Inflammatory macrophage (primary cell): ENCODE results near the gene POP7.
"Not testable (repeated sequence)": the region's sequence is repeated elsewhere in the genome, so short reads cannot be mapped to it uniquely, and the experiment has no call there.

Experiments
- DNase-seq, 2 donors: peaks; one replicate each; pipeline ENCODE4 v3.0.0-alpha.2; 2020 to 2022

The POP7 gene

DNA sequence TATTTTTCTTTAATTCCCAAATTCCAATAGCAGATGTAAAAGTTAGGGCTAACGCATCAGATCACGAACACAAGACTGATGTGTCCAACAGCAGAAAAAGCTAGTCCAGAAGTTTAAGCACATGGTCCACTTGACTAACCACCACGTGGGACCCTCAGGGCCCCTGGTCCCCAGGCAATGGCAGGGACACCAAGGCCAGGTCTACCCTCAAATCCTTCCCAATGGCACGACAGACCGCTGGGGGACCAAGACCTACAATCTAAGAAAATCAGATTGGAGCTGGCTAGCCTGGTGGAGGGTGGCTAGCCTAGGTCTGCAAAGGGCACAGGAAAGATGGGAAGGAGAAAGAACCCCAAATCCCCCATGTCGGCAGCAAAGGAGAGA, 13.4 kb upstream of the POP7 start:
- DNase-seq, result no peak

DNA sequence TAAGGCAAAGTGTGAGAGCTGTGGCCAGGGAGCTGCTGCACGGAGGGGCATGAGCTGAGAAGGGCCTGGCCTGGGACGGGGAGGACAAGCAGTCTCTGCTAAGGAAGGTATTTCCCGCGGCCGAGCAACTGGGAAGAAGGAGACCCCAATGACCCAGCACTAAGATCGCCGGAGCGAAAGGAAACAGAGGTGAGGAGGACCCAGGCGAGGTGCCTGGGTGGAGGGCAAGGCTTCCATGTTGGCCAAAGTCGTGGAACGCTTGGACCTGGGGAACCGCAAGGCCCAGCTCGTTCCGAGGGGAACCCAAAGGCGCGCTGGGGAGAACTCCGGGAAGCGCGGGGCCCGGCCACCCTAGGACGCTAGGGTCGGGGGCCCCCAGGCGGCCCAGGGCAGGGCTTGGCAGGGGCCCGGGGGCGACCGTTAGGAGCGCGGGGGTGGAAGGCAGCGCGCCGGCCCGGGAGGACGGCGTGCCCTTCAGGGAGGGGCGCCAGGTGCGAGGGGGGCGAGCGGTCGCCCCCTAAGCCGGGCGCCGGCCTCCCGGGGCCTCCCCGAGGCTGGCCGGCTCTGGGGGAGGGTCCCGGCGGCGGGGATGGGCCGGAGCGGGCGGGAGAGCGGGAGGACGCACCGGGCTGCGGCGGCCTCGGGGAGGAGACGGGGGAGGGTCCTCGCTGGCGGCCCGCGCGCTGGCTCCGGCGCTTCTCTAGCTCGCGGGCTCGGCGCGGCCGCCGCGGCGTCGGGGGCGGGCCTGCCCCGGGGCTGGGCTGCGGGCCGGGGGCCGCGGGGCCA, 12.4 kb upstream of the POP7 start:
- no peak for DNase-seq

DNA sequence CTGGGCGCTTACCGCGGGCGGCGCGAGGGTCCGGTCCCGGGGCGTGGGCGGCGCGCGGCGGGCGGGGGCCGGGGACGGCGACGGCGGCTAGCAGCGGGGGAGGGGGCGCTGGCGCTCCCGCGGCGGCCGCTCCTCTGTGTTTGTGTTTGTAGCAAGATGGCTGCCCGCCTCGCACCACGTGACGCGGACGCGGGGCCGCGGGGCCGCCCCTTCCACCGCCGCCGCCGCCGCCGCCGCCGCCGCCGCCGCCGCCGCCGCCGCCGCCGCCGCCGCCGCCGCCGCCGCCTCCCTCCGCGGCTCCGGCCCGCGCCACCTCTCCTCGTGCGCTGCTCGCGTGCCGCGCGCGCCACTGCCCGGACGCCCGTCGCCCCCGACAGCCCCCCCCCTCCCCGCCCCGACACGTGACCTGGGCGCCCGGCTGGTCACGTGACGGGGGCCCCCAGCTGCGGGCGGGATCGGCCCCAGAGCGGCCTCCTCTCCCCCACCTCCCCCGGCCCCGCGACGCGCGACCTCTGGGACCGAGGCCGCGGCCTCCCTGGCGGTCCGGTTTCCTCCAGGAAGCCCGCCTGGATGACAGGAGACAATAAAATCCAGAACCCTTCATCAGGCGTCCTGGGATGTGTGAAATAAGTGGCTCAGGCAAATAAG, 11.7 kb upstream of the POP7 start, which contains the start of gene GIGYF1:
GIGYF1 (minus strand) TSS at position 153 of the 648 bp plus-strand sequence. CDS start 6,012 bp downstream, outside the sequence.
- peak; percentile 42 to 71 for DNase-seq

DNA sequence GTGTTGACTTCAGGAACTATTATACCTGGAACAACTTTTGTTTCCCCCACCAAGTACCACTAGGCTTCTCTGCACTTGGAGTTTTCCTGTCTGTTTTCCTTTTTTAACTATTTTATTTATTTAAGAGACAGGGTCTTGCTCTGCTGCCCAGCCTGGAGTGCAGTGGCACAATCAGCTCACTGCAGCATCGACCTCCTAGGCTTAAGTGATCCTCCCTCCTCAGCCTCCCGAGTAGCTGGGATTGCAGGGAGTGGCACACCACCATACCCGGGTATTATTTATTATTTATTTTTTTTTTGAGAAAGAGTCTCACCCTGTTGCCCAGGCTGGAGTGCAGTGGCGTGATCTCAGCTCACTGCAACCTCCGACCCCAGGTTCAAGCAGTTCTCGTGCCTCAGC, 9.8 kb upstream of the POP7 start:
- no peak for DNase-seq

DNA sequence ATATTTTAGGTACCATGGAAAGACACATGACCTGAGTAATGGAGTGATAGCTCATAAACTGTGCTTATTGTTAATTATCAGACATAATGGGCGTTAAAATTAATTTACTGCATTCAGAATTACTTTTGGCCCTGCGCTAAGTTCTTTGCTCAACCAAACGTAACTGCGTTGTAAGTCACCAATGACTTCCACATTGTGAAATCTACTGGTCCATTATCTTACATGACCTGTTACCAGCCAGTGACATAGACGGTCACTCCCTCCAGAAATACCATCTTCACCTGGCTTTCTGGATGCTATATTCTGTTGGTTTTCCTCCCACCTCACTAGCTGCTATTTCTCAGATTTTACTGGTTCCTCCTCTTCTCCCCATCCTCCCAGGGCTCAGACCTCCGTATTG, 6.9 kb upstream of the POP7 start:
- DNase-seq, result no peak

DNA sequence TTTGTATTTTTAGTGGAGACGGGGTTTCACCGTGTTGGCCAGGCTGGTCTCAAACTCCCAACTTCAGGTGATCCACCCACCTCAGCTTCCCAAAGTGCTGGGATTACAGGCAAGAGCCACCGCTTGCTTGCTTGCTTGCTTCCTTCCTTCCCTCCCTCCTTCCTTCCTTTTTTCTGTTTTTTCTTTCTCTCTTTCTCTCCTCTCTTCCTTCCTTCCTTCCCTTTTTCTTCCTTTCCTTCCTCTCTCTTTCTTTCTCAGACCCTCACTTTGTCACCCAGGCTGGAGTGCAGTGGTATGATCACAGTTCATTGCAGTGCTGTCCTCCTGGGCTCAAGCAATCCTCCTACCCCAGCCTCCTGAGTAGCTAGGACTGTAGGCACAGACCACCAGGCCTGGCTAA, 4.8 kb upstream of the POP7 start:
- not testable (repeated sequence) for DNase-seq

DNA sequence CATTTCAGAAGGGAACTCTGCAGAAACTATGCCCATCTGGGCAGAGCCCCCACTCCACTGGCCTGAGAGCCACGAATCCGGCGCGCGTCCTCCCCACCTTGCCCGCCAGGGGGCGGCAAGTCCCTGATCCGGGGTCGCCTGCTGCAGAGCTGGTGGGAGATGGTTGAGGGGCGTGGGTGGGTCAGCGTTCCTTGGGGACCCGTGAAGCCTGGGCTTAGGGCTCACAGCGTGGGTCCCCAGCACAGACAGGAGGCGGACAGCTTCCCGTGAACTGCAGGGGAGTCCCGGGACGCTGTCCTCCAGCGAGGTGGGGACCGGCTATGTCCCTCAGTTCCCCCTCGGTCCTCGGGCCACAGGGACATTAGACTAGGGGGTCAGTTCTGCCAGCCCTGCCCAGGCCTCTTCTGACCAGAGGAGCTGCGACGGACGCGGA, 585 bp upstream of the POP7 start:
- peak; percentile 66 to 72 for DNase-seq

DNA sequence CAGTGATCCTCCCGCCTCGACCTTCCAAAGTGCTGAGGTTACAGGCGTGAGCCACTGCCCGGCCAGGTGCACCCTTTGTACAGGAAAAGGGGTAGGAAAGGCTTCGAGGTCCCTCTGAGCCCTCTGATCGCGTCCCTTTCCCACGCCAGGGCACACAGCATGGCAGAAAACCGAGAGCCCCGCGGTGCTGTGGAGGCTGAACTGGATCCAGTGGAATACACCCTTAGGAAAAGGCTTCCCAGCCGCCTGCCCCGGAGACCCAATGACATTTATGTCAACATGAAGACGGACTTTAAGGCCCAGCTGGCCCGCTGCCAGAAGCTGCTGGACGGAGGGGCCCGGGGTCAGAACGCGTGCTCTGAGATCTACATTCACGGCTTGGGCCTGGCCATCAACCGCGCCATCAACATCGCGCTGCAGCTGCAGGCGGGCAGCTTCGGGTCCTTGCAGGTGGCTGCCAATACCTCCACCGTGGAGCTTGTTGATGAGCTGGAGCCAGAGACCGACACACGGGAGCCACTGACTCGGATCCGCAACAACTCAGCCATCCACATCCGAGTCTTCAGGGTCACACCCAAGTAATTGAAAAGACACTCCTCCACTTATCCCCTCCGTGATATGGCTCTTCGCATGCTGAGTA, 871 bp downstream of the POP7 start:
- DNase-seq, result no peak

DNA sequence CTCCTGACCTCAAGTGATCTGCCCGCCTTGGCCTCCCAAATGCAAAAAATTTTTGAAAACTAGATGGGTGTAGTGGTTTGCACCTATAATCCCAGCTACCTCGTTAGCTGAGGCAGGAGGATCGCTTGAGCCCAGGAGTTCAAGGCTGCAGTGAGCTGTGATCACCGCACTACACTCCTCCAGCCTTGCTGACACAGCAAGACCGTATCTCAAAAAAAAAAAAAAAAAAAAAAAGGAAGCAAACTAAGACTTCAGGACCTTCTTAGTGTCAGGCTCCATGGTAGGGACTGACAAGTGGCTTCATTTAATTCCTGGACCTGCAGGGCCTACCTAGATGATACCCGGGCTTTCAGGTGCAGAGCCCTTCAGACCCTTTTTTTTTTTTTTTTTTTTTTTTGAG, 2.5 kb downstream of the POP7 start:
- DNase-seq, result no peak

DNA sequence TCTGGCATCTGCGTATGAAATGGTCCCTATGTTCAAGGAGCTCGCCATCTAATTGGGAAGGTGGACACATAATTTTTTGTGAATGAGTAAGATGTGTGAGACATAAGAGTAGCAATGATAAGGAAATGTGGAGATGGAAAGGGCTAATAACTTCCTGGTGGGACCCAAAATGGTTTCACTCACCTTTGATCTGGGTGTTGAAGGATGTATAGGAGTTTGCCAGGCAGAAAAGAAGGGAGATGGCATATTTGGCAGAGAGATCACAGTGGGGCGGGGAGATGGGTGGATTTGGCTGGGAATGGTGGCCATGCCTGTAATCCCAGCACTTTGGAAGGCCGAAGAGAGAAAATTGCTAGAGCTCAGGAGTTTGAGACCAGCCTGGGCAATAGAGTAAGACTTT, 4.5 kb downstream of the POP7 start:
- DNase-seq, result no peak

DNA sequence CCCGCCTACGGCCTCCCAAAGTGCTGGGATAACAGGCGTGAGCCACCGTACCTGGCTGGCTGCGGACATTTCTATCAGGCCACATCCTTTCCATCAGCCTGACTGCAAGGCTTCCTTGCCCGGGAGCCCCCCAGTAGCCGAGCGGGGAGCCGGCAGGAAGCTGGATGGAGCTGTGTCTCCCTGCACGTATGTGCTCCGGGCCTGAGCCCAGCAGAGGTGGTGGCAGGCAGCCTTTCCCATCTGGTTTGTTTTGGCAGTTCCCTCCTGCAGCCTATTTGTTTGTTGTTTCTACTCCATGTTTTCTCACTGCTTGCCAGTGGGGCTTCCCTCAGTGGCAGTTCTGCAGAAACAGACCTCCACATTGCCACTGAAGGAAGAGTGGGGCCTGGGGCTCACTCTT, 5.4 kb downstream of the POP7 start:
- DNase-seq, result no peak

DNA sequence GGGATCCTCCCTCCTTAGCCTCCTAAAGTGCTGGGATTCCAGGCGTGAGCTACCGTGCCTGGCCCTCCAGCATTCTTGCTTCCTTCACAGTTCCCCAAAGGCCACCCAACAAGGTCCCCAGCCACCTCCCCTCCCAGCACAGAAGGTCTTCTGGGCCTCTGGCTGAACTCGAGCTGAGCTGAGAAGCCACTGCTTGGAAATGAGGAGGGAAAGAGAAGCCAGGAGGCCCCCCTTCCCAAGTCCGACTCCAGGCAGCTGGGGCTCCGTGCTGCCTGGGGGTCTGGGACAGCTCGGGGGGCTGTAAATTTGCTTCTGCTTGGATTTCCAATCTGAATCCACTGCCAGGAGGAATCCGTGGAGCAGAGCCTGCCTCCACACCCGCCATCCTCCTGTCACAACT, 8.8 kb downstream of the POP7 start:
- no peak for DNase-seq

DNA sequence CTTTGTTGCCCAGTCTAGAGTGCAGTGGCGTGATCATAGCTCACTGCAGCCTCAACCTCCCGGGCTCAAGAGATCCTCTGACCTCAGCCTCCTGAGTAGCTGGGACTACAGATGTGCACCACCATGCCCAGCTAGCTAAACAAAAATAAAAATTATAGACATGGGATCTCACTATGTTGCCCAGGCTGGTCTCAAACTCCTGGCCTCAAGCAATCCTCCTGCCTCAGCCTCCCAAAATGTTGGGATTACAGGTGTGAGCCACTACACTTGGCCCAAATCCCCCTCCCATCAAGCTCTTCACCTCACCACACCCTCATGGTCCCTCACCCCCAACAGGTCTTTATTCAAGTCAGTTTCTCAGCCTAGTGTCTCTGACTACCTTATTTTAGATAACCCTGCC, 11.2 kb downstream of the POP7 start:
- not testable (repeated sequence) for DNase-seq

DNA sequence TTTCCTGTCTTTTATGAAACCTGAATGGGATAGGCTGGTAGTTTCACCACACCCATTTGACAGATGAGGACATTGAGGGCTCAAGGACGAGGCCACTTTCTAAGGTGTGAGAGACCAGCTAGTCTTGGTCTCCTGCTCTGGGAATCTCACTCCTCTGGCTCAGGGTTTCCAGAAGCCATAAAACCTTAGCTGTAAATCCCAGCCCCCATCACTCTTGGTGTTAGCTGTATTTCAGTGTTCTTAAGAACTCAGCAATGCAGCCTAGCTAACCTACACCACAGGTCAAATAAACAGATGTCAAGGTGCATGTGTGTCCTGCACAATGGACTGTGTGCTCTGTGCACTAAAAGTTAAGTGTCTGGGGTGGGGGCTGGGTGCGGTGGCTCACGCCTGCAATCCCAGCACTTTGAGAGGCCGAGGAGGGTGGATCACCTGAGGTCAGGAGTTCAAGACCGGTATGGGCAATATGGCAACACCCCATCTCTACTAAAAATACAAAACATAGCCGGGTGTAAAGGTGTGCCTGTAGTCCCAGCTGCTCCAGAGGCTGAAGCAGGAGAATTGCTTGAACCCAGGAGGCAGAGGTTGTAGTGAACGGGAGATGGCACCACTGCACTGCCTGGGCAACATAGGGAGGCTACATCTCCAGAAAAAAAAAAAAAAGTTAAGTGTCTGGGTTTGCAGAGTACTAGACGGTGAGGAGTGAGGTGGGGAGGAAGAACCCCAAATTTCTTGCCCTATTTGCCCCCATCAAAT, 13.8 kb downstream of the POP7 start:
- DNase-seq, result no peak

DNA sequence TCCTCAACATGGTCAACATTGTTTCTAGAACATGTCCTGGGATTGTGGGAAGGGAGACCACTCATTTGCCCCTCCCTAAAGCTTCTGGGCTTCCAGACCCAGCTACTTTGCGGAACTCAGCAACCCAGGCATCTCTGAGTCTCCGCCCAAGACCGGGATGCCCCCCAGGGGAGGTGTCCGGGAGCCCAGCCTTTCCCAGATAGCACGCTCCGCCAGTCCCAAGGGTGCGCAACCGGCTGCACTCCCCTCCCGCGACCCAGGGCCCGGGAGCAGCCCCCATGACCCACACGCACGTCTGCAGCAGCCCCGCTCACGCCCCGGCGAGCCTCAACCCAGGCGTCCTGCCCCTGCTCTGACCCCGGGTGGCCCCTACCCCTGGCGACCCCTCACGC, 14.4 kb downstream of the POP7 start, which contains the start of gene EPO:
EPO (plus strand) TSS at position 190 of the 392 bp plus-strand sequence. CDS start 513 bp downstream, outside the sequence.
- DNase-seq, result no peak

DNA sequence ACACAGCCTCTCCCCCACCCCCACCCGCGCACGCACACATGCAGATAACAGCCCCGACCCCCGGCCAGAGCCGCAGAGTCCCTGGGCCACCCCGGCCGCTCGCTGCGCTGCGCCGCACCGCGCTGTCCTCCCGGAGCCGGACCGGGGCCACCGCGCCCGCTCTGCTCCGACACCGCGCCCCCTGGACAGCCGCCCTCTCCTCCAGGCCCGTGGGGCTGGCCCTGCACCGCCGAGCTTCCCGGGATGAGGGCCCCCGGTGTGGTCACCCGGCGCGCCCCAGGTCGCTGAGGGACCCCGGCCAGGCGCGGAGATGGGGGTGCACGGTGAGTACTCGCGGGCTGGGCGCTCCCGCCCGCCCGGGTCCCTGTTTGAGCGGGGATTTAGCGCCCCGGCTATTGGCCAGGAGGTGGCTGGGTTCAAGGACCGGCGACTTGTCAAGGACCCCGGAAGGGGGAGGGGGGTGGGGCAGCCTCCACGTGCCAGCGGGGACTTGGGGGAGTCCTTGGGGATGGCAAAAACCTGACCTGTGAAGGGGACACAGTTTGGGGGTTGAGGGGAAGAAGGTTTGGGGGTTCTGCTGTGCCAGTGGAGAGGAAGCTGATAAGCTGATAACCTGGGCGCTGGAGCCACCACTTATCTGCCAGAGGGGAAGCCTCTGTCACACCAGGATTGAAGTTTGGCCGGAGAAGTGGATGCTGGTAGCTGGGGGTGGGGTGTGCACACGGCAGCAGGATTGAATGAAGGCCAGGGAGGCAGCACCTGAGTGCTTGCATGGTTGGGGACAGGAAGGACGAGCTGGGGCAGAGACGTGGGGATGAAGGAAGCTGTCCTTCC, 15.0 kb downstream of the POP7 start:
- no peak for DNase-seq

DNA sequence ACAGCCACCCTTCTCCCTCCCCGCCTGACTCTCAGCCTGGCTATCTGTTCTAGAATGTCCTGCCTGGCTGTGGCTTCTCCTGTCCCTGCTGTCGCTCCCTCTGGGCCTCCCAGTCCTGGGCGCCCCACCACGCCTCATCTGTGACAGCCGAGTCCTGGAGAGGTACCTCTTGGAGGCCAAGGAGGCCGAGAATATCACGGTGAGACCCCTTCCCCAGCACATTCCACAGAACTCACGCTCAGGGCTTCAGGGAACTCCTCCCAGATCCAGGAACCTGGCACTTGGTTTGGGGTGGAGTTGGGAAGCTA, 15.5 kb downstream of the POP7 start:
- no peak for DNase-seq

DNA sequence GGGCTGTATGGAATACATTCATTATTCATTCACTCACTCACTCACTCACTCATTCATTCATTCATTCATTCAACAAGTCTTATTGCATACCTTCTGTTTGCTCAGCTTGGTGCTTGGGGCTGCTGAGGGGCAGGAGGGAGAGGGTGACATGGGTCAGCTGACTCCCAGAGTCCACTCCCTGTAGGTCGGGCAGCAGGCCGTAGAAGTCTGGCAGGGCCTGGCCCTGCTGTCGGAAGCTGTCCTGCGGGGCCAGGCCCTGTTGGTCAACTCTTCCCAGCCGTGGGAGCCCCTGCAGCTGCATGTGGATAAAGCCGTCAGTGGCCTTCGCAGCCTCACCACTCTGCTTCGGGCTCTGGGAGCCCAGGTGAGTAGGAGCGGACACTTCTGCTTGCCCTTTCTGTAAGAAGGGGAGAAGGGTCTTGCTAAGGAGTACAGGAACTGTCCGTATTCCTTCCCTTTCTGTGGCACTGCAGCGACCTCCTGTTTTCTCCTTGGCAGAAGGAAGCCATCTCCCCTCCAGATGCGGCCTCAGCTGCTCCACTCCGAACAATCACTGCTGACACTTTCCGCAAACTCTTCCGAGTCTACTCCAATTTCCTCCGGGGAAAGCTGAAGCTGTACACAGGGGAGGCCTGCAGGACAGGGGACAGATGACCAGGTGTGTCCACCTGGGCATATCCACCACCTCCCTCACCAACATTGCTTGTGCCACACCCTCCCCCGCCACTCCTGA, 16.7 kb downstream of the POP7 start:
- DNase-seq, result no peak

DNA sequence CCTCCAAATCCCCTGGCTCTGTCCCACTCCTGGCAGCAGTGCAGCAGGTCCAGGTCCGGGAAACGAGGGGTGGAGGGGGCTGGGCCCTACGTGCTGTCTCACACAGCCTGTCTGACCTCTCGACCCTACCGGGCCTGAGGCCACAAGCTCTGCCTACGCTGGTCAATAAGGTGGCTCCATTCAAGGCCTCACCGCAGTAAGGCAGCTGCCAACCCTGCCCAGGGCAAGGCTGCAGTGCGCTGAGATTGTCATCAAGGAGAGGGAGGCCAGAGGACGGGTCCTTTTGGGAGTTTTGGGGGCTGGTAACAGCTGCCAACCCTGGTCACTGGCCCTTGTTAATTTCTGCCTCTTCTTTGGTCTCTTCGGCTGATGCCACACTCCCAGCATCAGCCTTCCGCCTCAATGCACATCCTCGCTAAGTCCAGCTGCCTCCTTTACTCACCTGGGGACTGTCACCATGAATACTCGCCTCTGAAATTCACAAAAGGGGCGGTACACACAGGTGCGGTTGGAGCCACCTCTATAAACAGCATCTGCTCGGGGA, 17.9 kb downstream of the POP7 start:
- DNase-seq, result no peak

DNA sequence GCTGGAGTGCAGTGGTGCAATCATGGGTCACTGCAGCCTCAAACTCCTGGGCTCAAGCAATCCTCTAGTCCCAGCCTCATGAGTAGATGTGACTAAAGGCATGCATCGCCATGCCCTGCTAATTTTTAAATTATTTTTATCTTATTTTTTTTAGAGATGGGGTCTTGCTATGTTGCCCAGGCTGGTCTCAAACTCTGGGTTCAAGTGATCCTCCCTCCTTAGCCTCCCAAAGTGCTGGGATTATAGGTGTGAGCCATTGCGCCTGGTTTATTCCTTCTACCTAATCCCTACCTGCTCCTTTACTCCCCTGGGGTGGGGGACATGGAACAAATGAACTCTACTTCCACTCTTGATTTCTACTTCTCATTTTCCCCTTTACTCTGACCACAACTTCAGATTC, 18.4 kb downstream of the POP7 start:
- not testable (repeated sequence) for DNase-seq
